IgD-negative memory B cell (primary cell): ENCODE data around the gene AMBRA1. TPM values are rescaled to one million over a fixed set of nuclear protein-coding genes. Genes with fewer than 3 reads are reported as not detected.

Source experiments
- H3K27ac Mint-ChIP-seq, 3 donors: one replicate each; pipeline ENCODE4 v1.8.0; 2020 to 2022; ENCODE audit warnings: mild to moderate bottlenecking in 3 of 3, mixed read lengths in 3 of 3, moderate library complexity in 1 of 3
- H3K27me3 Mint-ChIP-seq: one replicate; pipeline ENCODE4 v1.8.0; 2021; ENCODE audit warnings: mixed read lengths
- H3K36me3 Mint-ChIP-seq: one replicate; pipeline ENCODE4 v1.8.0; 2020; ENCODE audit warnings: mild to moderate bottlenecking, mixed read lengths
- H3K4me1 Mint-ChIP-seq, 3 donors: one replicate each; pipeline ENCODE4 v1.8.0; 2020 to 2022; ENCODE audit warnings: mixed read lengths in 3 of 3, mild to moderate bottlenecking in 1 of 3
- H3K4me3 Mint-ChIP-seq, 4 donors: one replicate each; pipeline ENCODE4 v1.8.0; 2020 to 2022; ENCODE audit warnings: mild to moderate bottlenecking in 4 of 4, mixed read lengths in 4 of 4, moderate library complexity in 3 of 4
- H3K9me3 Mint-ChIP-seq, 3 donors: one replicate each; pipeline ENCODE4 v1.8.0; 2020 to 2021; ENCODE audit warnings: mixed read lengths in 3 of 3, mild to moderate bottlenecking in 1 of 3
- polyA plus RNA-seq: library from polyadenylated mRNA; unstranded; fragments of 300-500 nt; fragmentation: Illumina TruSeq; gene quantifications from one replicate; pipeline ENCODE4 v1.2.3, GENCODE V29; 2021

Gene AMBRA1
- 9.1 TPM for polyA plus RNA-seq

GRCh38 chr11:46593550-46594373, at the start of gene AMBRA1:
TSS of gene AMBRA1 (minus strand) at chr11:46594023. CDS start at chr11:46548380, 45,643 bp downstream.
- H3K9me3 Mint-ChIP-seq: no peaks in the 10 kb centered on the region
- peak within 1 kb of the TSS; percentile 98 to 100 (median 98) for H3K4me3 Mint-ChIP-seq
- peaks cover 20 to 34% (median 23%) of the 10 kb centered on the region in 3 donors for H3K4me1 Mint-ChIP-seq
- peaks cover 2% of the 10 kb centered on the region for H3K27me3 Mint-ChIP-seq
- no peaks in the 10 kb centered on the region for H3K36me3 Mint-ChIP-seq
- peak within 1 kb of the TSS; percentile 82 to 99 (median 91) for H3K27ac Mint-ChIP-seq

- no peak overlapping the region for H3K4me3 Mint-ChIP-seq
- H3K27ac Mint-ChIP-seq: no peak overlapping the region
- peaks cover 0 to 5% (median 3%) of the 10 kb centered on the region in 3 donors for H3K4me1 Mint-ChIP-seq
- H3K9me3 Mint-ChIP-seq: peaks cover 0 to 2% (median 0%) of the 10 kb centered on the region in 3 donors
- no peaks in the 10 kb centered on the region for H3K27me3 Mint-ChIP-seq
- peaks cover 21% of the 10 kb centered on the region for H3K36me3 Mint-ChIP-seq
Measured at GRCh38 chr11:46643531-46643930, 49.7 kb upstream of the AMBRA1 start.

GRCh38 chr11:46642627-46643335, 49.0 kb upstream of the AMBRA1 start:
- peaks cover 0 to 5% (median 5%) of the 10 kb centered on the region in 3 donors for H3K4me1 Mint-ChIP-seq
- H3K9me3 Mint-ChIP-seq: peaks cover 0 to 2% (median 0%) of the 10 kb centered on the region in 3 donors
- no peaks in the 10 kb centered on the region for H3K27me3 Mint-ChIP-seq
- no peak overlapping the region for H3K27ac Mint-ChIP-seq
- peaks cover 23% of the 10 kb centered on the region for H3K36me3 Mint-ChIP-seq
- no peak overlapping the region for H3K4me3 Mint-ChIP-seq

- Mint-ChIP-seq H3K4me1 (peaks cover 0 to 5% (median 5%) of the 10 kb centered on the region in 3 donors), H3K27me3 (no peaks in the 10 kb centered on the region), H3K27ac (peak overlapping the region in 1 of 3 donors; percentile 93), H3K36me3 (peaks cover 23% of the 10 kb centered on the region), H3K4me3 (no peak overlapping the region), H3K9me3 (peaks cover 0 to 2% (median 0%) of the 10 kb centered on the region in 3 donors)
Measured at GRCh38 chr11:46641639-46642038, 47.8 kb upstream of the AMBRA1 start.

GRCh38 chr11:46640036-46640788, 46.4 kb upstream of the AMBRA1 start:
- no peaks in the 10 kb centered on the region for H3K27me3 Mint-ChIP-seq
- H3K4me3 Mint-ChIP-seq: no peak overlapping the region
- H3K9me3 Mint-ChIP-seq: peaks cover 0 to 2% (median 0%) of the 10 kb centered on the region in 3 donors
- H3K4me1 Mint-ChIP-seq: peaks cover 0 to 5% (median 5%) of the 10 kb centered on the region in 3 donors
- peaks cover 19% of the 10 kb centered on the region for H3K36me3 Mint-ChIP-seq
- no peak overlapping the region for H3K27ac Mint-ChIP-seq

- H3K27me3 Mint-ChIP-seq: no peaks in the 10 kb centered on the region
- H3K9me3 Mint-ChIP-seq: peaks cover 0 to 2% (median 0%) of the 10 kb centered on the region in 3 donors
- peaks cover 0 to 5% (median 5%) of the 10 kb centered on the region in 3 donors for H3K4me1 Mint-ChIP-seq
- H3K27ac Mint-ChIP-seq: no peak overlapping the region
- H3K36me3 Mint-ChIP-seq: peaks cover 18% of the 10 kb centered on the region
- H3K4me3 Mint-ChIP-seq: no peak overlapping the region
Measured at GRCh38 chr11:46639197-46639839, 45.5 kb upstream of the AMBRA1 start.

- no peak overlapping the region for H3K4me3 Mint-ChIP-seq
- peaks cover 0 to 2% (median 0%) of the 10 kb centered on the region in 3 donors for H3K9me3 Mint-ChIP-seq
- H3K36me3 Mint-ChIP-seq: peaks cover 13% of the 10 kb centered on the region
- no peak overlapping the region for H3K27ac Mint-ChIP-seq
- peaks cover 0 to 5% (median 3%) of the 10 kb centered on the region in 3 donors for H3K4me1 Mint-ChIP-seq
- no peaks in the 10 kb centered on the region for H3K27me3 Mint-ChIP-seq
Measured at GRCh38 chr11:46637546-46637945, 43.7 kb upstream of the AMBRA1 start.

- Mint-ChIP-seq H3K27me3 (no peaks in the 10 kb centered on the region), H3K4me1 (peaks cover 0 to 6% (median 4%) of the 10 kb centered on the region in 3 donors), H3K4me3 (no peak overlapping the region), H3K36me3 (peaks cover 9% of the 10 kb centered on the region), H3K9me3 (peaks cover 0 to 2% (median 0%) of the 10 kb centered on the region in 3 donors), H3K27ac (peak overlapping the region in 1 of 3 donors; percentile 31)
Measured at GRCh38 chr11:46635557-46636139, 41.8 kb upstream of the AMBRA1 start.

- Mint-ChIP-seq H3K27ac (no peak overlapping the region), H3K27me3 (no peaks in the 10 kb centered on the region), H3K36me3 (peaks cover 4% of the 10 kb centered on the region), H3K9me3 (no peaks in the 10 kb centered on the region), H3K4me3 (no peak overlapping the region), H3K4me1 (peaks cover 0 to 5% (median 4%) of the 10 kb centered on the region in 3 donors)
Measured at GRCh38 chr11:46633291-46634217, 39.7 kb upstream of the AMBRA1 start.

- Mint-ChIP-seq H3K9me3 (no peaks in the 10 kb centered on the region), H3K27me3 (no peaks in the 10 kb centered on the region), H3K4me1 (peaks cover 0 to 4% (median 3%) of the 10 kb centered on the region in 3 donors), H3K36me3 (peaks cover 2% of the 10 kb centered on the region), H3K4me3 (no peak overlapping the region), H3K27ac (no peak overlapping the region)
Measured at GRCh38 chr11:46632502-46632901, 38.7 kb upstream of the AMBRA1 start.

GRCh38 chr11:46631676-46632075, 37.9 kb upstream of the AMBRA1 start:
- no peaks in the 10 kb centered on the region for H3K9me3 Mint-ChIP-seq

GRCh38 chr11:46630237-46630636, 36.4 kb upstream of the AMBRA1 start:
- Mint-ChIP-seq H3K4me3 (no peak overlapping the region), H3K36me3 (peaks cover 2% of the 10 kb centered on the region), H3K9me3 (no peaks in the 10 kb centered on the region), H3K4me1 (peaks cover 0 to 4% (median 3%) of the 10 kb centered on the region in 3 donors), H3K27ac (no peak overlapping the region), H3K27me3 (no peaks in the 10 kb centered on the region)

More at GRCh38 chr11:46631676-46632075, 37.9 kb upstream of the AMBRA1 start:
- no peak overlapping the region for H3K27ac Mint-ChIP-seq
- H3K36me3 Mint-ChIP-seq: peaks cover 2% of the 10 kb centered on the region
- peaks cover 0 to 4% (median 3%) of the 10 kb centered on the region in 3 donors for H3K4me1 Mint-ChIP-seq
- no peaks in the 10 kb centered on the region for H3K27me3 Mint-ChIP-seq
- no peak overlapping the region for H3K4me3 Mint-ChIP-seq

- peaks cover 0 to 6% (median 5%) of the 10 kb centered on the region in 3 donors for H3K4me1 Mint-ChIP-seq
- H3K4me3 Mint-ChIP-seq: no peak overlapping the region
- H3K27me3 Mint-ChIP-seq: no peaks in the 10 kb centered on the region
- no peak overlapping the region for H3K27ac Mint-ChIP-seq
- H3K9me3 Mint-ChIP-seq: no peaks in the 10 kb centered on the region
- H3K36me3 Mint-ChIP-seq: peaks cover 2% of the 10 kb centered on the region
Measured at GRCh38 chr11:46628961-46629360, 35.1 kb upstream of the AMBRA1 start.
